Hematopoietic multipotent progenitor cell treated with erythropoietin and hydrocortisone succinate and interleukin-3 and kit ligand, for 8 days (in vitro differentiated cells): ENCODE measurements around the gene SOCS6.

Source experiments
- DNase-seq: peaks from one replicate; pipeline ENCODE4 v3.0.0-alpha.2; 2015

The SOCS6 gene

DNA sequence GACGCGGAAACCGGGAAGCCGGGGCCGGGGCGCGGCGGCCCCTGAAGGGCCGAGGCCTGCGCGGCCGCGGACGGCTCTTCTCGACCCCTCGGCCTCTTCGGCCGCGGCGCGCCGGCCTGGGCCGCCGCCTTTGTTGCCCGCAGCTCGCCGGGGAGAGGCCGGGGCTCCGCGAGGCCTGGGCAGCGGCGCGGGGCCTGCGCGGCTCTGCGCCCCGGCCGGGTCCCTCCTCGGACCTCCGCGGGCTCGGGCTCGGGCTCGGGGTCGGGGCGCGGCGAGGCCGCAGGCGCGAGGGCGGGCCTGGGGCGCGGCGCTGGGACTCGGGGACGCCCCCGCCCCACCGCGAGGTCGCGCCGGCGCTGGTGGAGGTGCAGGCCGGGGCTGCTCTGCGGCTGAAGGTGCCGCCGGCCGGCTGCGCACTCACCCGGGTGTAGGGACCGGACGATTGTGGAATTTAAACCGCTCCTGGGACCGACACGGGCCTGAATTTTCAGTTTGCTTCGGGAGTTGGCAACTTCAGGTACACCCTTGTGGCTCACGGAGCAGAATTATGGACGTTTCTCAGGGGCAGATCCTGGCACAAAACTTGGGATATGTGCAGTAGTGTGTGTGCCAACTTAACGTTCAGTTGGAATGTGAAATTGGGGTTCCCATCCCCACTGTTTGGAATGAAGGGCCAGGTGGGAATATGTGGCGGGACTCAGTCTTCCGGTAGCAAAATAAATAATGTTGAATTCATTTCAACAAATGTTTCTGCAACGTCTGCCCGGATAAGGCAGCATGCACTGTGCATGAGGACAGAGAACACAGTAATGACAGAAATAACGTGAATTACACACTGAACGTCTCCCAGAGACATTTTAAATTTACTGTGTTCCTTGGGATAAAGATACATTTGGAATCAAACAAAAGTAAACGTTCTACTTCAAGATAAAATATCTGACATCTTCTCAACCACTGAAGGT is 787 bp downstream of the SOCS6 start:
- peak; percentile 21 for DNase-seq

DNA sequence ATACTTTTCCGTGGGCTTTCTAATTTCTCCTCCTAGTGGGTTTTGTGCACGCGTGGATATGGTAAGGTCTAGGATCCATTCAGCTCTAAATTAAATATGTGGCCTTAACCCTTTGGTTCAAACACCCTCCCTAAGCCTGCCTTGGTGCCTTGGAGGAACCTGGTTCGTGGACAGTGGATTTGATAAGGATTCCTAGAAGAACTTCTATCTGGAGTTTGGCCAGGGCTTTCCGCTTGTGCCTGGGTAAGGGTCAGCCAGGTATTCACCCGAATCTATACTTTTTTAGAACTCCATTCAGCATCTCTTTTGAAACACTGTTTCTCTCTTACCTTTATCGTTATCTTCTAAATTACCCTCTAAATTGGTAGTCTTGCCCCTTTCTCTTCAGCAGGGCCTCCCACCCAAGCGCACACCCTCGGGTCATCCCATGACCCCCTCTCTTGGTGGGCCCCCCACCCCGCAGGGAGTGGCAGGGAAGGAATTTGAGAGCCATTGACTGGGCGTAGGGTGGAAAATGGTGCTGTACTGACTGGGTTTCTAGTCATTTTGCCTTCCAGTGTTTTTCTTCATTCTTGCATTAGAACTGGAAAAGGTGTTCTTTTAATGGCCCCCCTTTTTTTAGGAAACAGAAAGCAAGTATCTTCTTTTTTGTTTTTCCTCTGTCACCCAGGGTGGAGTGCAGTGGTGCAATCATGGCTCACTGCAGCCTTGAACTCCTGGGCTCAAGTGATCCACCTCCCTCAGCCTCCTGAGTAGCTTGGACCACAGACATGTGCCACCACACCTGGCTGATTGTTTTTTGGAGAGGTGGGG is 1.8 kb downstream of the SOCS6 start:
- DNase-seq, result no peak

DNA sequence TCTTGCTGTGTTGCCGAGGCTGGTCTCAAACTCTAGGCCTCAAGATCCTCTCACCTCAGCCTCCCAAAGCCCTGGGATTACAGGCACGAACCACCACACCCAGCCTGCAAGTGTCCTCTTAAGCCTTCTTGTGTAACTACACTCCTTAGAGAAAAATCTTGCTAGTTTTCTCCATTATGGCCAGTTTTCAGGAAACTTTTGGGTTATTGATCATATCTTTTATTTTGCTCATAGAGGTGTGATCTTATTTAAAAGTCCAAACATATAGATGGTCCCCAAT is 2.4 kb downstream of the SOCS6 start:
- DNase-seq, result no peak

DNA sequence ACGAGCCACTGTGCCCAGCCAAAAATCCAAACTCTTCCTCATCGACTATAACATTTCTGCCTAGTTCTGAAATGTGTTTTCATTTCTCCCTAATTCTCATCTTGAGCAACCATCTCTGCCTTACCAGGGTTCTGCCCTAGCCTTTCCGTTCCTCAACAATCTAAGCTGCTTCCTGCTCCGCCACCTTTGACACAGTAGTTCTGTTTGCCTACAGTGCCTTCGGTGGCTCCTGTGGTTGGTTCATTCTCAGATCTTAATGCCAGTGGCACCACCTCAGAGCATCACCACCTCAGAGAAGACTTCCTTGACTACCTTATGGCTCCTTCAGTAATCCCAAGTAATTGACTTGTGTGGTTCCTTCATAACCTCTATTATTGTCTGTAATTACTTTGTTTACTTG is 3.8 kb downstream of the SOCS6 start:
- DNase-seq, result no peak

DNA sequence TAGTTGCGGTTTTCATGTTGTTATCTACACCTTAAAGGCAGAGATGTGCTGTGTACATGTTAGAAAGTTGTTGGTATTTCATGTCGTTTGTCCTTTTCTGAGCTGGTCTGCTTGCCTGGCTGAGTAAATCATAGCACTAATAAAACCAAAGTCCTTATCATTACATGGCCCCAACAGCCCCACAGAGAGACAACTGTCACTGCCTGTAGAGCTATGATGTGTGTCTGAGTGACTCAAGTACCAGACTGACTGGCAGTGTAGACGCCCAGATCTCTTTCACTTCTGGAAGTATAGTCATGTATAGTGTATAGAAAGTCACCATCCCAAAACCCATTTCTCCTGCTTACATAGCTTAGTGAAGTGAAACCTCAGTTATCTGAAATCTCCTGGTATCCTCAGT is 4.3 kb downstream of the SOCS6 start:
- DNase-seq, result peak; percentile 68

DNA sequence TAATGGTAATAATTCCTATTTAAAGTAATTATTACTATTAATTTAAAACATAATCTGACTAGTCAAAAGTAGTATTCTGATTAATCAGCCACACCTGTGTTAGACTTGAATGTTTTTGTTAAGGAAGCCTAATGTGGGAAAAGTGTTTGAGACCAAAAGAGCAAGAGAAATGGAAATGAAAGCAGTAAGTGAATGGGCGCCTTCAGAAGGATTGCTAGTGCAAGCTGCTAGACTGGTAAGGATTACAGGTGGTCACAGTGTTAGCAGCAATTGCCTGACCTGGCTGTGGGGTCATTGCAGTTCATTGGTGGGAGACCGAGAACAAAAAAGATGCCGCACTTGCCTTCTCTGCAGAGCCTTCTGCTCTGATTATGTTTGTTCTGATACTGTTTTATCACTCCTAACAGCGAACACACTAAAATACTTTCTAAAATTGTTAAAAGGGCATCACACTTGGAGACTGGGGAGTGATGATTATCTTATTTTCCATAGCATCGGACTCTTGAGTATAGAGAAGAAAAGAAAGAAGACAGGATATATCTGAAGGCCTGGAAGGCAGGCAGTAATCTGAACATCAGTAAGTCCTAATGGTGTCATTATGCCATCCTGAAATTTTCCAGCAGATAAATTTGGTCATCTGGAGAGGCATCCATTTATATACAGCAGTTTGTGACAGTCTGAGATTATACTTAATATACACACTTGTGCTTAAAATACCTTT is 5.8 kb downstream of the SOCS6 start:
- DNase-seq, result no peak

DNA sequence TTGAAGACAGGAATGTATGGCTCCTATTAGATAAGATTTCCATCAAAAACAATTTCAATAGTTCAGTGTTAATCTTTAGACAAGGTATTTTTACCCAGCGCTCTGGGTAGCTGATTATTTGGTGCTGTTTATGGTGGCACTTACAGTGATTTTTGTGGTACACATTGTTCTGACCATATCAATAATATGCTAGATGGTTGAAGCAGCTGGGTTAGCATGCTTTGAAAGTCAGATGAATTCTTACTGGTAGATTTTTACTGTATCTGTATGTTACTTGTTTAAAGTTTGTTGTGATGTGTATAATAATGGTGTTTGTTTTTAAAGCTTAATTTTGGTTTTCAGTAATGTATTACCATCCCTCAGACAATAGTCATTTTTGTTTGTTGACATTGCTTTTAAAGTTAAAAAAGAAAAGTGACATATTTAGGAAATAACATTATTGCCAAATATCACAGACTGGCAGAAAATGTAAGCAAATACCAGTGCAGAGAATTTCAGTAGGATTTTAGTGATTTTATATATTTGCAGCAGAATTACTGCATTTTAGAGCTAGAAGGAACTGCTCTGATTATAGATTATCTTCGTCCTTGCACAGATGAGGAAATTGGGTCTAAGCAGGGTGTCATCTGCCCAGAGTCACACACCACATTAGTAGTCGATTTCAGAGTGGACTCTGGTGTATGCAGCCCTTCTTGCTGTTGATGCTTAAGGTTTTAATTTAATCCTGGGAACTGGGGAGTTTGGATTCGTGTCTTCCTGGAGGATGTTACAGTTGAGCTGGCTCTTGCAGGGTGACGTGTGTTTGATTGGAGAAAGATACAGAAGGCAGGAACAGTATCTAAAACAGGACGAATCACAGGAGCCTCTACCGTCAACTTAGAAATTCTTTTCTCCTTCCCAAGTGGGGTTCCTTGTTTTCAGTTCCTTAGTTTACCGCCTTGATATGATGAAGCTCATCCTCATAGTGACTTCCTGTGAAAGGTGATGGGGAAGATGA is 6.6 kb downstream of the SOCS6 start:
- no peak for DNase-seq

DNA sequence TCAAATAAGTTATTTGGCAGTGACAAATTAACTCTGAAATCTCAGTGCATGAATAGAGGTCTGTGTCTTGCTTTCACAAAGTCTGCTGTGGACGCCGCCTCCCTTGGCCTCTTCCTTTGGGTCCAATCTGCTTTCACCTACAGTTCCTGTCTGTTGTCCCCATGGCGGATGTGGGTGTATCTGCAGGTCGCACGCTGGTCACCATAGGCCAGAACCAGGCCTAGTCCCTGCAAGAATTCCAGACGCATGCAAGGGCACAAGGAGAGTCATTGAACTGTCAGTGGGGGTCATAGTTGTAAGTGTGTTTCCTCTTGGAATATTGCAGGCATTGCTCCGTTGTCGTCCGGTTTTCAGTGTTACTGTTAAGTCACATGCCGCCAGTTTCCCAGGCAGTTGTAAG is 7.4 kb downstream of the SOCS6 start:
- no peak for DNase-seq

DNA sequence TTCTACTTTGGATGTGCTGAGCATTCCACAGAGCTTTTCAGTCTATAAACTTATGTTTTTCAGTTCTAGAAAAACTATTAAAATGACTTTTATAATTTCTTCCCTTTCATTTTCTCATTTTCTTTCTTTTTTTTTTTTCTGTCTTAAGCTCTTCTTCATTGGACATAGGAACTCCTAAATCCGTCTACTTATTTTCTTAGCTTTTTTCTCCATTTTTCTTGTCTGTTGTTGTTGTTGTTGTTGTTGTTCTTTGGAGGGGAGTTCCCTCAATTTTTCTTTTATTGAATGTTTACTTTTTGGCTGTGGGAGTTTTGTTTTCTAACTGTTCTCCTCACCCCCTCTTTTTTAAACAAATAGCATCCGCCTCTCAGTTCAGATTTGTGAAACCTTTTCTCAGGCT is 7.9 kb downstream of the SOCS6 start:
- no peak for DNase-seq

DNA sequence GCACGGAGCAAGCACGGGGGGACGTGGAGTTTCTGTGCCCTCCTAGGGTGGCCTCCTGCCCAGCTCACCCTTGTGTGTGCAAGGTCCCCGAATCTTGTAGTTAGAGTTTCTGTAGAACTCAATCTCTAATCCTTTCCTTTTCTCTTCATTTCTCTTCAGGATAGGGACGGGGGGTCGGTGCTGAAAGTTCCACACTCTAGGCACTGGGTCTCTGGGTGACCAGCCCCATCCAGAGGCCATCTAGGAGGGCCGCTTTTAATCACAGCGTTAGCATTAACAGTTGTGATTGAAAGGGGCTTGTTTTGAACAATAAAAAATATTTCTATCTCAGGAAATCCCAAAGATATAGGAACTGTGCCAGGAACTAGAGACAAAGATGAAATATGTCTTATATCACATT is 10.5 kb downstream of the SOCS6 start:
- DNase-seq, result no peak

DNA sequence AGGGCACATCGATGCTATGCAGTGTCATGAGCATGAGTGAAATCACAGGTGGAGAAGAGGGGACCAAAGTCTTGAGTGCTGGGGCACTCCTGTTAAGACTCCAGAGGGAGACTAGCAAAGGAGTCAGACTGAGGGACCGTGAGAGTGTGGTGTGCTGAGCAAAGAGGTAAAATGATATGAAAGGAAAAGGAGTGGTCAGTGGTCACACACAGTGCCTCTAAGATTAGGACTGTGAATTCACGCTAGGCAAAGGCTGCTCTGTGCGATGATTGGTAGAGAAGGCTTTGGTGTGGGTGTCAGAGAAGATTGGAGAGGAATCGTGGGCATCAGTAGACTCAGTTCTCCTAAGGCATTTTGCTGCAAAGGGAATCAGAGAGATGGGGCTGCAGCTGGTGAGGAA is 12.8 kb downstream of the SOCS6 start:
- DNase-seq, result peak; percentile 28

DNA sequence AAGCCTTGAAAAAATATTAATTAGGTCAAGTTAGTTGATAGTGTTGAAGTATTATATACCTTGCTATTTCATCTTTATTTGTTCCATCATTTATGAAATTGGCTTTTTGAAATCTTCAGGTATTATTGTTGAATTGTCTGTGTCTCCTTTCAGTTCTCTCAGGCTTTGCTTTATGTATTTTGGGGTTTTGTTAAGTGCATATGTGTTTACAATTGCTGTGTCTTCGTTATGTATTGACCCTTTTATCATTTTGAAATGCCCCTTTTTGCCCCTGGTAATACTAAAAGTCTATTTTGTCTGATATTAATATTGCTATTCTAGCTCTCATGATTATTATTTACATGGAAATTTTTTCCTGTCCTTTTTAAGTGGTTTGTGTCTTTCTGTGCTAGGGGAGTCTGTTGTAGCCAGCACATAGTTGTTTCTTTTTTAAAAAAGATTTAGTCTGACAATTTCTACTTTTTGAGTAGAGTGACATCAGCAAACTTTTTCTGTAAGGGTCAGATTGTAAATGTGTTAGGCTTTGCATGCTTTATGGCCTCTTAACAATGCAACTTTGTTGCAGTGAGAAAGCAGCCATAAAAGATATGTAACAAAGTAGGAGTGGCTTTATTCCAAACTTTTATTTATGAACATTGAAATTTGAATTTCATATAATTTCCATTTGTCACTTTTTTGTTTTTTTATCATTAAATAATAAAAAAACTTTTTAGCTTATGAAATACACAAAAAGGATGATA is 19.9 kb downstream of the SOCS6 start:
- DNase-seq, result no peak

DNA sequence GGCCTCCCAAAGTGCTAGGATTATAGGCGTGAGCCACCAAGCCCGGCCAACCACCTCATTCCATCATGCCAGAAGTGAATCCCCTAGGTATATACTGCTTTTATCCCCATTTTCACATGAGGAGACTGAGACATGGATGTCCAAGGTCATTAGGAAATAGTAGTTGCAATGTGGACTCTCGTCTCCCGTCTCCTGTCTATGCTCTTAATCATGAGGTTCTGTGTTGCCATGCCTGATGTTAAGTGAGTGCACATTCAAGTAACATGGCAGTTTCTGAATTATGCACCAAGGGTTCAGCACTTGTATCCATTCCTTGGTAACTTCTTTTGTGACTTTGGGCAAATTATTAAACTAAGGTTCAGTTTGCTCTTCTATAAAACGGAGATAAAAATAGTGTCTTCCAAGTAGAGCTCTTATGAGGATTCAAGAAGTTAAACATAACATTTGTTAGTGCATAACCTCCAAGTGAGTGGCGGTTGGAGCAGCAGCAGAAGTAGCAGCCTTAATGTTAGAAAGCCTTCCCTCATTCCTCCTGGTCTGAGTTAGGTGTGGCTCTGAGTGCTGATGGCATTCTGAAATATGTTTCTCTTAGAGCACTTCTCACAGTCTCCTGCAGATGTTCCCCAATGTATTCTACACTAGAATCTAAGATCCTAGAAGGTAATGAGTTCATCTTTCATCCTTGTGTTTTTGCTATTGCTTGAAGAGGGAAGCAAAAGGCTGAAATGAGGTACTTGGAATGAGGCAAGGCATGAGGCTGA is 21.9 kb downstream of the SOCS6 start:
- DNase-seq, result no peak

DNA sequence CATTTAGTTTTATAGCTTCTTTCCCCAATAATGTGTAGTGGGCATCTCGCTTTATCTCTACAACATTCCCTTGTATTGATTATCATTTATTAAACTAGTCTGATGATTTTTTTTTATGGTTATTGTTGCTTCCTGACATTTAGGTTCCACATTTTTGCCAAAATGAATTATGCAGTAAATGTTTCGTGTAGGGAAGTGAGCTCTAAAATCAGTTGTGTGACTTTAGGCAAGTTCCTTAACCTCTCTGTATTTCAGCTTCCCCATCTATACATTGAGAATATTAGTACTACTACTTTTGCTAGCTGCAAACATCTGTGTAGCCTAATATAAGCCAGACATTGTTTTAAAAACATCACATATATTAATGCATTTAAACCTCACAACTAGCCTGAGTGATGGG is 22.9 kb downstream of the SOCS6 start:
- DNase-seq, result no peak

DNA sequence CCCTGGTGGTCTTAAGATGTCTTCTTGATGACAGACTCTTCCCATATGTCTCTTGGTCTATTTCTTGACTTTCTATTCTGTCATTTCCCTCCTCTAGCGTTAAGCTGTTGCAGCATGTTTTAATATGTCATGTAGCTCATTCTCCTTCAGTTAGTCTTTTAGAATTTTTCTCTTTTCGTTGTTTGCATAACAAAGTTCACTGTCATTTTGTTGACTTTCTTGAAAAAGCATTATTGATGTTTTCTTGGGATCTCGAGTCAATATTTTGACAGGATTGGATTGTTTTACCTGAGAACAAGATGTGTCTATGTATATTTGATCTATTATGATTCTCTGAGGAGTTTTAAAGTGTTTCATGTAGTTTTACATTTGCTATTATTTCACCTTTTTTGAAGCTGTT is 24.8 kb downstream of the SOCS6 start:
- no peak for DNase-seq

DNA sequence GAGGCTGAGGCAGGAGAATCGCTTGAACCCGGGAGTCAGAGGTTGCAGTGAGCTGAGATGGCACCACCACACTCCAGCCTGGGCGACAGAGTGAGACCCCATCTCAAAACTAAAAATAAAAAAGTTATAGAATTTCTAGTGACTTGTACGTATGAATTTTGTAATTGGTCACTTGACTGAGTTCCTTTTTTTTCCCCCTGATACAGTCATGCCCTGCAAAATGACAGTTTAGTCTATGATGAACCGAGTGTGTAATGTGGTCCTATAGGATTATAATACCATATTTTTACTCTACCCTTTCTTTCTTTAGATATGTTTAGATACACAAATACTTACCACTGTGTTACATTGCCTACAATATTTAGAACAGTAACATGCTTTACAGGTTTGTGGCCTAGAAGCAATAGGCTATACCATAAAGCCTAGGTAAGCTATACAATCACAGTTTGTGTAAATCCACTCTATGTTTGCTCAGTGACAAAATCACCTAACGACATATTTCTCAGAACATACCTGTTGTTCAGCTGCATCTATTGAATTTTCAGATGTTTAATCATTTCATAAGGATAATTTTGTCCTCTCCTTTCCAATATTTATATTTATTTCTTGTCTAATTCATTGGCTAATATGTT is 25.4 kb downstream of the SOCS6 start:
- no peak for DNase-seq

DNA sequence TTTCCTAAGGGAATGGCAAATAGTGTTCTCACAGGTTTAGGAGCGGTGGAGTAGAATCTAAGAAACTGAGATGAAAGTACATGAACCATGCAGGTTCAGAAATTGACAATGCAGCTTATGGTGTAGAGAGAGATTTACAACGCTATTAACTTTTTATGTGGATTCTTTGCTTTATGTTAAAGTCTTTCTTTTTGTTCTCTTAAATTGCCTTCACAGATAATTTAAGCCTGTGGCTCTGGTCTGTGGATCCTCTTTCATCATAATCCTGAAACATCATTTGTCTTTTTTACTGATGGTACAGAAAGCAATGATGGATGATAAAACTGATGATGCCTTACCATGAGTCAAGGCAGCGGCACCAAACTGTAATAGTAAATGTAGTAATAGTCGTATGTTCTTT is 30.3 kb downstream of the SOCS6 start:
- no peak for DNase-seq

DNA sequence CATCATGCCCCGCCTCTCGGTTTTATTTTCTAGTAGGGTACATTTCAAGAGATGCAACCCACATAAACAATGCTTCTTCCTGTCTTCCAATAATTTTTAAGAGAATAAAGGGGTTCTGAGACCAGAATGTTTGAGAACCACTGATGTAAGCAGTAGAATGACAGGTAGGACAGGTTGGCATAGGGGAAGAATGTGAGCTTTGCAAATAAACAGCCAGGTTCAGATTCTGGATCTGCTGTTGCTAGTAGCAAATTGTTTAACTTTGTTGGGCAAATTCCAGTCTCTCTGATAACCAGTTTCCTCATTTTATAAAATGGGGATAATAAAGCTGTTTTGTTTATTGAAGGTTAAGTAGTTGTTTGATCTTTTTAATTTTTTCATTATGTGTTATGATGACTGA is 32.8 kb downstream of the SOCS6 start:
- DNase-seq, result no peak

DNA sequence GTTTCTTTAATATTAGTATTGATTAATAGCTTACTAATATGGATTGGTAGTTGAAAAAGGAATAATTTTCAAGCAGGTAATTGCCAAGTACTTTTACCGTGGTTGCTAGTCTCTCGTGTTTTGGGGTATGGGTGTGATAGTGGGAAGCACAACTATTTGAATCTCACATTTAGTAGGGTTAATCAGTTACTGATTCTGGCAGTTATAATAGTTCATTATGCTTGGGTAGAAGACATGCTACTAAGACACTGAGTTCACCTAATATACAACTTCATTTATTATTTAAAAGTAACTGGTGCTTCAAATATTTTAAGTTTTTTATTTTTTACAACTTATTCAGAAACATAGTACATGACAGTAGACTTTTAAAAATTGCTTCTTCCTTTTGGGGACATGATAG is 33.5 kb downstream of the SOCS6 start:
- no peak for DNase-seq

DNA sequence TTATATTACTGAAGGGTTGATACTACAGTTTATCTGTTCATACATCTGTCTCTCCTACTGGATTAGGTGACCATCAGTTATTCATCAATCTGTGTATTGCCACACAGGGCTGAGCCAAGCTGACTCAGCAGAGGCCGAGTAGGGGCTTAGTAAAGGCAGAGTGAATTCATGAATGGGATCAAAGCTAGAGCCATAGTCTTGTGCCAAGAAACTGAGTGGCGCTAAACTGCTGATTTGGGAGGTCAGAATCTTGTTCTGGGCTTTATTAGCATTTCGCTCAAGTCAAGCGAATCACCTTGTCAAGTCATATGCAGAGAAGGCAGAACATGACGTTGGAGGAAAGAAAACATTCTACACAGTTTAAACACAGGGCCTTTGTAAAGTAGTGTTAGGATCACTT is 34.1 kb downstream of the SOCS6 start:
- DNase-seq, result no peak
